G401.6 (cell line): Measurements from ENCODE around the gene LIMCH1.

ENCODE experiments used
- FAIRE-seq: peaks from 2 replicates; lab custom pipeline; 2012; peaks lifted over from hg19 to GRCh38; lab: Jason Lieb, UNC

LIMCH1 gene

GRCh38 chr4:41528512-41529205 lies 9.3 kb upstream of the LIMCH1 start:
- FAIRE-seq = no peak

- no peak for FAIRE-seq
These were observed 7.2 kb upstream of the LIMCH1 start for GRCh38 chr4:41530741-41531140.

GRCh38 chr4:41532336-41532735 lies 5.6 kb upstream of the LIMCH1 start:
- no peak for FAIRE-seq

GRCh38 chr4:41532882-41533281 lies 5.1 kb upstream of the LIMCH1 start:
- no peak for FAIRE-seq

- FAIRE-seq = no peak
These were observed 4.3 kb upstream of the LIMCH1 start for GRCh38 chr4:41533680-41534079.

- no peak for FAIRE-seq
These were observed 3.6 kb upstream of the LIMCH1 start for GRCh38 chr4:41534404-41534803.

GRCh38 chr4:41535911-41536371 lies 2.0 kb upstream of the LIMCH1 start:
- FAIRE-seq = no peak

GRCh38 chr4:41537292-41537890 lies 566 bp upstream of the LIMCH1 start:
- no peak for FAIRE-seq

GRCh38 chr4:41538887-41539498 lies 1.0 kb downstream of the LIMCH1 start:
- FAIRE-seq = no peak

- no peak for FAIRE-seq
These were observed 1.8 kb downstream of the LIMCH1 start for GRCh38 chr4:41539711-41540110.

GRCh38 chr4:41540687-41541086 lies 2.7 kb downstream of the LIMCH1 start:
- no peak for FAIRE-seq

- no peak for FAIRE-seq
These were observed 3.7 kb downstream of the LIMCH1 start for GRCh38 chr4:41541687-41542094.

- no peak for FAIRE-seq
These were observed 4.7 kb downstream of the LIMCH1 start for GRCh38 chr4:41542526-41543275.

GRCh38 chr4:41545238-41545637 lies 7.3 kb downstream of the LIMCH1 start:
- FAIRE-seq = no peak

- no peak for FAIRE-seq
These were observed 8.7 kb downstream of the LIMCH1 start for GRCh38 chr4:41546638-41547037.

- FAIRE-seq = no peak
These were observed 10.4 kb downstream of the LIMCH1 start for GRCh38 chr4:41548305-41548880.

- FAIRE-seq = no peak
These were observed 11.5 kb downstream of the LIMCH1 start for GRCh38 chr4:41549478-41549877.

GRCh38 chr4:41550308-41550707 lies 12.4 kb downstream of the LIMCH1 start:
- FAIRE-seq = no peak

GRCh38 chr4:41551536-41551935 lies 13.6 kb downstream of the LIMCH1 start:
- FAIRE-seq = no peak

GRCh38 chr4:41554905-41555304 lies 16.9 kb downstream of the LIMCH1 start:
- FAIRE-seq = no peak

GRCh38 chr4:41556526-41556925 lies 18.6 kb downstream of the LIMCH1 start:
- no peak for FAIRE-seq

- FAIRE-seq = no peak
These were observed 22.1 kb downstream of the LIMCH1 start for GRCh38 chr4:41559940-41560516.
